WTC11 (cell line): Measurements from ENCODE around the gene RPL10. TPM values are rescaled to one million over a fixed set of nuclear protein-coding genes. Genes with fewer than 3 reads are reported as not detected.

Experiments
- ATAC-seq: fragments of 200-7000 bp; cut with Tn5 transposase; 2 replicates; pipeline ENCODE4 v1.10.0; 2021; ENCODE audit warnings: mild to moderate bottlenecking, moderate library complexity
- CTCF ChIA-PET: fragments of 300-600 bp; sonication (Branson Sonifier 250); formaldehyde crosslinking; loops from one replicate; lab custom pipeline; 2021; ENCODE audit warnings: antibody characterized with exemption; lab: Charles Lee
- POLR2A ChIA-PET: fragments of 350-600 bp; sonication (Branson Sonifier 250); formaldehyde crosslinking; loops from one replicate; lab custom pipeline; 2021; ENCODE audit warnings: antibody characterized with exemption; lab: Charles Lee
- DNase-seq: peaks from one replicate; pipeline ENCODE4 v3.0.0; 2021; ENCODE audit warnings: low spot score
- H3K27ac Mint-ChIP-seq: 2 replicates; pipeline ENCODE4 v1.8.0; 2021; ENCODE audit warnings: mixed read lengths
- H3K27me3 Mint-ChIP-seq: 2 replicates; pipeline ENCODE4 v1.8.0; 2021; ENCODE audit warnings: low read depth, mild to moderate bottlenecking, moderate library complexity, mixed read lengths
- H3K36me3 Mint-ChIP-seq: 2 replicates; pipeline ENCODE4 v1.8.0; 2021; ENCODE audit warnings: mixed read lengths
- H3K4me1 Mint-ChIP-seq: 2 replicates; pipeline ENCODE4 v1.8.0; 2022; ENCODE audit warnings: mixed read lengths
- H3K4me3 Mint-ChIP-seq: 2 replicates; pipeline ENCODE4 v1.8.0; 2021; ENCODE audit warnings: mild to moderate bottlenecking, moderate library complexity, mixed read lengths
- H3K9me3 Mint-ChIP-seq: 2 replicates; pipeline ENCODE4 v1.8.0; 2021; ENCODE audit warnings: mixed read lengths
- CREM ChIP-seq: sonication (generic); formaldehyde crosslinking; IDR thresholded peaks from 2 replicates; pipeline ENCODE4 v1.8.1; 2022; ENCODE audit warnings: mild to moderate bottlenecking, missing genetic modification reagents, moderate library complexity
- ELF4 ChIP-seq: sonication (generic); formaldehyde crosslinking; IDR thresholded peaks from 2 replicates; pipeline ENCODE4 v1.8.1; 2022; ENCODE audit warnings: low read depth, mild to moderate bottlenecking, moderate library complexity, missing genetic modification reagents
- FOXJ3 ChIP-seq: sonication (generic); formaldehyde crosslinking; IDR thresholded peaks from 2 replicates; pipeline ENCODE4 v1.9.0; 2021; ENCODE audit warnings: missing genetic modification reagents, mild to moderate bottlenecking, borderline replicate concordance
- GTF2I ChIP-seq: fragments of 250-450 bp; sonication (Bioruptor Pico); conservative IDR thresholded peaks from 2 replicates; pipeline ENCODE4 v1.4.0; 2021; ENCODE audit warnings: mild to moderate bottlenecking
- JAZF1 ChIP-seq: fragments of 250-450 bp; sonication (Bioruptor Pico); IDR thresholded peaks from 2 replicates; pipeline ENCODE4 v1.9.0; 2021; ENCODE audit warnings: moderate library complexity, mild to moderate bottlenecking, inconsistent platforms
- KAT7 ChIP-seq: sonication (generic); formaldehyde crosslinking; IDR thresholded peaks from 2 replicates; pipeline ENCODE4 v1.8.1; 2023; ENCODE audit warnings: missing genetic modification reagents, mild to moderate bottlenecking, borderline replicate concordance
- NFATC4 ChIP-seq: fragments of 250-450 bp; sonication (Bioruptor Pico); IDR thresholded peaks from 2 replicates; pipeline ENCODE4 v1.9.0; 2021; ENCODE audit warnings: mild to moderate bottlenecking
- NFE2L1 ChIP-seq: sonication (generic); formaldehyde crosslinking; IDR thresholded peaks from 2 replicates; pipeline ENCODE4 v1.8.1; 2023; ENCODE audit warnings: missing genetic modification reagents
- NFYB ChIP-seq: sonication (generic); formaldehyde crosslinking; conservative IDR thresholded peaks from 2 replicates; pipeline ENCODE4 v1.8.0; 2022; ENCODE audit warnings: low read depth, missing genetic modification reagents
- NR3C1 ChIP-seq: sonication (generic); formaldehyde crosslinking; conservative IDR thresholded peaks from 2 replicates; pipeline ENCODE4 v1.8.1; 2023; ENCODE audit warnings: low read depth, mild to moderate bottlenecking, missing genetic modification reagents
- PRRX2 ChIP-seq: fragments of 250-450 bp; sonication (Bioruptor Pico); IDR thresholded peaks from 2 replicates; pipeline ENCODE4 v1.8.0; 2021; ENCODE audit warnings: mild to moderate bottlenecking
- RELA ChIP-seq: sonication (generic); formaldehyde crosslinking; IDR thresholded peaks from 2 replicates; pipeline ENCODE4 v1.8.1; 2022; ENCODE audit warnings: missing genetic modification reagents, mild to moderate bottlenecking, borderline replicate concordance
- ZBTB43 ChIP-seq: sonication (generic); formaldehyde crosslinking; IDR thresholded peaks from 2 replicates; pipeline ENCODE4 v1.8.1; 2023; ENCODE audit warnings: mild to moderate bottlenecking, missing genetic modification reagents
- ZNF263 ChIP-seq: sonication (generic); formaldehyde crosslinking; IDR thresholded peaks from 2 replicates; pipeline ENCODE4 v1.8.1; 2022; ENCODE audit warnings: low read depth, mild to moderate bottlenecking, moderate library complexity, missing genetic modification reagents
- ZNF317 ChIP-seq: sonication (generic); formaldehyde crosslinking; IDR thresholded peaks from 2 replicates; pipeline ENCODE4 v1.8.1; 2023; ENCODE audit warnings: low read depth, mild to moderate bottlenecking, moderate library complexity, missing genetic modification reagents, borderline replicate concordance
- ZNF416 ChIP-seq: fragments of 250-450 bp; sonication (Bioruptor Pico); IDR thresholded peaks from 2 replicates; pipeline ENCODE4 v1.9.0; 2021; ENCODE audit warnings: mild to moderate bottlenecking, inconsistent platforms
- total RNA-seq: library from RNA; stranded (reverse); gene quantifications from 3 replicates; pipeline ENCODE4 v1.2.3, GENCODE V29; 2021
- TF ChIP-seq, protein P1 (sequence below): fragments of 250-450 bp; sonication (Bioruptor Pico); IDR thresholded peaks from 2 replicates; pipeline ENCODE4 v1.8.0; 2021; ENCODE audit warnings: mild to moderate bottlenecking
- TF ChIP-seq, protein P2 (sequence below): sonication (generic); formaldehyde crosslinking; IDR thresholded peaks from 2 replicates; pipeline ENCODE4 v1.8.0; 2023; ENCODE audit warnings: missing genetic modification reagents
- TF ChIP-seq, protein P3 (sequence below): sonication (generic); formaldehyde crosslinking; conservative IDR thresholded peaks from 2 replicates; pipeline ENCODE4 v1.8.1; 2023; ENCODE audit warnings: mild to moderate bottlenecking, low read depth, missing genetic modification reagents, moderate library complexity

RPL10 gene
- total RNA-seq, 1 experiment from 2014 or later, result 2,241 TPM

DNA sequence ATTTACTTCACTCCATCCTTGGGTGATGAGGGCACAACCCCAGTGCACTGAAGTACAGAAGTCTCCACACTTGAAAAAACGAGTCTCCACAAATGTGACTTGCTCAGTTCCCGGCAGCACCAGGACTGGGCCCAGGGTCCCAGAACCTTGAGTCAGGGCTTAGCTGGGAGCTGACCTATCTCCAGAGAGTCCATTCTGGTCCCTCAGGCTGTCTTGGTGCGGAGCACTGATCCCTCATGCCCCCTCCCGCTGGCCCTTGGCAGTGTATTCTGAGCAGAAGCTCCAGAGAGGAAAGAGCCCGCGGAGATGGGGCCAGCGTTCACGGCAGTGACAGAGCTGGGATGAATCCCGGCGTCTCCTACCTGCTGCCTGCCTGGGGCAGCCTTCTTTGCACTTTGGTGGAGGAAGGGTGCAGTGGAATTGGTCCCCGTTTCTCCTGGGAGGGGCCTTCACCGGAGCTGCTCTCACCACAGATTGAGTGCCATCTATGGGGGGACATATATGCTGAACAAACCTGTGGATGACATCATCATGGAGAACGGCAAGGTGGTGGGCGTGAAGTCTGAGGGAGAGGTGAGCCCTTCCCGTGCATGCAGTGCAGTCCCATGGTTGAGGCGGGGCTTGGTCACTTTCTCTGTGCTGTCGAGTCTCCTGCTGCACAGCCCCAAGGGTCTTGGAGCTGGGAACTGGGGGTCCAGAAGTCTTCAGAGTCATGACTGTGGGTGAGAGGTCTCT lies 42.6 kb downstream of the RPL10 start:
- POLR2A ChIA-PET, result interaction anchor here (0.9 kb wide), 1 partner anchor 94 kb away, joined by 3 read pairs; no protein-coding TSS in a partner anchor
- Mint-ChIP-seq H3K9me3 (no peaks in the 10 kb centered on the region), H3K27me3 (no peaks in the 10 kb centered on the region), H3K36me3 (peaks cover 15% of the 10 kb centered on the region), H3K27ac (no peak overlapping the region), H3K4me3 (no peak overlapping the region), H3K4me1 (peaks cover 11% of the 10 kb centered on the region)
- TF ChIP-seq RELA (CRISPR knock-in tag), result no peak
- TF ChIP-seq, protein P1, sequence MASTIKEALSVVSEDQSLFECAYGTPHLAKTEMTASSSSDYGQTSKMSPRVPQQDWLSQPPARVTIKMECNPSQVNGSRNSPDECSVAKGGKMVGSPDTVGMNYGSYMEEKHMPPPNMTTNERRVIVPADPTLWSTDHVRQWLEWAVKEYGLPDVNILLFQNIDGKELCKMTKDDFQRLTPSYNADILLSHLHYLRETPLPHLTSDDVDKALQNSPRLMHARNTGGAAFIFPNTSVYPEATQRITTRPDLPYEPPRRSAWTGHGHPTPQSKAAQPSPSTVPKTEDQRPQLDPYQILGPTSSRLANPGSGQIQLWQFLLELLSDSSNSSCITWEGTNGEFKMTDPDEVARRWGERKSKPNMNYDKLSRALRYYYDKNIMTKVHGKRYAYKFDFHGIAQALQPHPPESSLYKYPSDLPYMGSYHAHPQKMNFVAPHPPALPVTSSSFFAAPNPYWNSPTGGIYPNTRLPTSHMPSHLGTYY (CRISPR knock-in tag), result no peak
- no peak for TF ChIP-seq NR3C1
- no peak for TF ChIP-seq NFATC4 (CRISPR knock-in tag)
- no peak for TF ChIP-seq KAT7 (CRISPR knock-in tag)
- TF ChIP-seq ZNF263 (CRISPR knock-in tag), result no peak
- no peak for TF ChIP-seq CREM
- TF ChIP-seq ZBTB43 (CRISPR knock-in tag), result no peak
- no peak for TF ChIP-seq NFYB (CRISPR knock-in tag)
- no peak for TF ChIP-seq ELF4 (CRISPR knock-in tag)
- TF ChIP-seq, protein P2, sequence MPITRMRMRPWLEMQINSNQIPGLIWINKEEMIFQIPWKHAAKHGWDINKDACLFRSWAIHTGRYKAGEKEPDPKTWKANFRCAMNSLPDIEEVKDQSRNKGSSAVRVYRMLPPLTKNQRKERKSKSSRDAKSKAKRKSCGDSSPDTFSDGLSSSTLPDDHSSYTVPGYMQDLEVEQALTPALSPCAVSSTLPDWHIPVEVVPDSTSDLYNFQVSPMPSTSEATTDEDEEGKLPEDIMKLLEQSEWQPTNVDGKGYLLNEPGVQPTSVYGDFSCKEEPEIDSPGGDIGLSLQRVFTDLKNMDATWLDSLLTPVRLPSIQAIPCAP, result no peak
- no peak for TF ChIP-seq NFE2L1
- TF ChIP-seq, protein P3, sequence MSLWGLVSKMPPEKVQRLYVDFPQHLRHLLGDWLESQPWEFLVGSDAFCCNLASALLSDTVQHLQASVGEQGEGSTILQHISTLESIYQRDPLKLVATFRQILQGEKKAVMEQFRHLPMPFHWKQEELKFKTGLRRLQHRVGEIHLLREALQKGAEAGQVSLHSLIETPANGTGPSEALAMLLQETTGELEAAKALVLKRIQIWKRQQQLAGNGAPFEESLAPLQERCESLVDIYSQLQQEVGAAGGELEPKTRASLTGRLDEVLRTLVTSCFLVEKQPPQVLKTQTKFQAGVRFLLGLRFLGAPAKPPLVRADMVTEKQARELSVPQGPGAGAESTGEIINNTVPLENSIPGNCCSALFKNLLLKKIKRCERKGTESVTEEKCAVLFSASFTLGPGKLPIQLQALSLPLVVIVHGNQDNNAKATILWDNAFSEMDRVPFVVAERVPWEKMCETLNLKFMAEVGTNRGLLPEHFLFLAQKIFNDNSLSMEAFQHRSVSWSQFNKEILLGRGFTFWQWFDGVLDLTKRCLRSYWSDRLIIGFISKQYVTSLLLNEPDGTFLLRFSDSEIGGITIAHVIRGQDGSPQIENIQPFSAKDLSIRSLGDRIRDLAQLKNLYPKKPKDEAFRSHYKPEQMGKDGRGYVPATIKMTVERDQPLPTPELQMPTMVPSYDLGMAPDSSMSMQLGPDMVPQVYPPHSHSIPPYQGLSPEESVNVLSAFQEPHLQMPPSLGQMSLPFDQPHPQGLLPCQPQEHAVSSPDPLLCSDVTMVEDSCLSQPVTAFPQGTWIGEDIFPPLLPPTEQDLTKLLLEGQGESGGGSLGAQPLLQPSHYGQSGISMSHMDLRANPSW (CRISPR knock-in tag), result no peak
- TF ChIP-seq FOXJ3 (CRISPR knock-in tag), result no peak
- no peak for TF ChIP-seq GTF2I (CRISPR knock-in tag)
- TF ChIP-seq PRRX2, result no peak
- TF ChIP-seq ZNF317, result no peak
- no peak for TF ChIP-seq ZNF416 (CRISPR knock-in tag)
- TF ChIP-seq JAZF1 (CRISPR knock-in tag), result no peak
- ATAC-seq (no peak), DNase-seq (no peak)
- CTCF ChIA-PET, result no interaction called here

- ATAC-seq (no peak), DNase-seq (no peak)
- TF ChIP-seq NFE2L1 (no peak), NFATC4 (CRISPR knock-in tag) (no peak)
- no peaks in the 10 kb centered on the region for H3K9me3 Mint-ChIP-seq
- POLR2A ChIA-PET, result interaction anchor here (0.9 kb wide), 1 partner anchor 49 kb away, joined by 3 read pairs; the partner anchor contains the start of gene SLC10A3
- no peak overlapping the region for H3K4me3 Mint-ChIP-seq
- CTCF ChIA-PET, result no interaction called here
- H3K36me3 Mint-ChIP-seq, result peaks cover 15% of the 10 kb centered on the region
- no peaks in the 10 kb centered on the region for H3K27me3 Mint-ChIP-seq
- H3K4me1 Mint-ChIP-seq, result peaks cover 5% of the 10 kb centered on the region
- no peak overlapping the region for H3K27ac Mint-ChIP-seq
These were observed 43.4 kb downstream of the RPL10 start for GRCh38 chrX:154441564-154441963.
